Right kidney (tissue), 1 donor: ENCODE data around the gene SINHCAF.
A peak's percentile ranks its signal among the peaks of the same experiment; 100 is the strongest.

ENCODE experiments used
- DNase-seq: peaks from one replicate; pipeline ENCODE4 v3.0.0-alpha.2; 2016

SINHCAF gene

GRCh38 chr12:31342286-31342685 is 16.3 kb upstream of the SINHCAF start:
- peak; percentile 36 for DNase-seq

GRCh38 chr12:31339831-31340622 is 14.1 kb upstream of the SINHCAF start:
- DNase-seq: no peak

- DNase-seq: no peak
These were observed 12.0 kb upstream of the SINHCAF start for GRCh38 chr12:31337952-31338351.

DNA sequence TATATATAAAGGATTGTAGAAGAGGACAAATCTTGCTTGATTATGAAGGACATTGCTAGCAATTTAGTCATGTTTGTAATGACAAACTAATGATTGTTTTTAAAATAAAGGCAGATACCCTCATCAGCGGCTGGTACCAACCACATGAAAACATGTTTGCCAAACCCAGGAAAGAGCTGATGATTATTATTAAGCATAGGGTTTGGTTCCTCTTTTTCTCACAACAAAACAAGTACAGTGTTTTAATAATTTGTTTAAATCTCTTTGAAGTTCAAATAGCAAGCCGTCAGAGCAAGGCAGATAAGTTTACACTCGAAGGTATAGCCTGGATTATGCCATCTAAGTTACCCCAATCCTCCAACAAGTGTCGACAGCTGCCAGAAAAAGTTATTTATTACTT is 5.3 kb upstream of the SINHCAF start:
- no peak for DNase-seq

DNA sequence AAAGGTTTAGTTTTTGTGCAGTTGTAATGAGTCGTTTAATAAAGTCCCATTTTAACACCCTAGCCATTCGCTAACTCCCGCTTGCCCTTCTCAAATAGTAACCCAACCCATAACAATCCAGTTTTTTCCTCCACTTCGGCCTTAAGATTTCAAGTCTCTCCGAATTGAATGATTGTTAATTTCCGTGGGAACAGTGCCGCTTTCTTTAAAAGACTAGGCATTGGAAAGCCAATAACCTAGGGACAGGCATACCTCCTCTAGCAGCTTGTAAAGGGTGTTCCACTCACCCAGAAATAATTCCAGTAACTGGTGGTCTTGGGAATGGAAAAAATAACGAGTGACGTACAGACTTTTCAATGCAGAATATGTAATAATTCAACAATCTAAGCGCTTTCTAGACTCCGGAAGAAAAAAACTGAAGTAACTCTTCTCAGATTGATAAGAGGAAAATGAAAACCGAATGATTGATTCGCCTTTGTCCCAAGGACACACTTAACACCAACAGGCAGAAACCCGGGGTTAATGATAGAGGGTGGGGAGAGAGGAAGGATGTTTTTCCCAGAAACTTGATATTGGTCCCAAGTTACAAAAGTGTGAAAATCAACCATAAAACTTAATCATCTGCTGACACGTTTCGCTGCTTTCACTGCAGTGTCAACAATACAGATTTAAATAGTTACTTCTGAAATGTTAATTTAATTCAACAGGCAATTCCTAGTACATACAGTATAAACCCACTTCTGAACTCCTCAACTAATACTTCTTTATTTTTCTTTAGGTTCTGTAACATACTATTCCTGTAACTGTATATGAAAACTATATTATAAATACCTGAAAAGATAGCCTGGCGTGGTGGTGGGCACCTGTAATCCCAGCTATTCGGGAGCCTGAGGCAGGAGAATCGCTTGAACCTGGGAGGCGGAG is 1.0 kb upstream of the SINHCAF start:
- DNase-seq: peak; percentile 70

GRCh38 chr12:31325524-31325875 is 450 bp downstream of the SINHCAF start:
- DNase-seq: no peak

- peak; percentile 93 for DNase-seq
These were observed 966 bp downstream of the SINHCAF start for GRCh38 chr12:31324845-31325523.

- DNase-seq: peak; percentile 96
These were observed 1.7 kb downstream of the SINHCAF start for GRCh38 chr12:31324116-31324844.

GRCh38 chr12:31323391-31324115 is 2.4 kb downstream of the SINHCAF start:
- peak; percentile 91 for DNase-seq

DNA sequence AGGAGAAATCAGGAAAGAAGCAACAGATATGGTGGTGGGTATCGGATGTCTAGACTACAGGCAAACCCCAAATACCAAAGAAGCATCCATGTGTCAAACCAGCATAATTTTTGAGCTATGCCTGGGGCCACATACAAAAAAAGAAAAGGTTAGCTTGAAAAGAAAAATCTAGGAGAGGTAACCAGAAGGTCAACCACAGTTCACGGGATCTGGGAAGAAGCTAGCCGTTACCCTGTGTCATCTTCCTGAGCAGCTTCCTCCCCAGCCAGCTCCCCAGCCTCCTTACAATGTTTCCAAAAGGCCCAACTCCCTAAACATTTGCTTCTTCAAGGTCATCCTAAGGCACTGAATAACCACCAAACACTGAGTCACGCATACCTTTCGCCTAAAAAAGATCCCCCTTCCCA is 3.1 kb downstream of the SINHCAF start:
- peak; percentile 59 for DNase-seq

GRCh38 chr12:31321897-31322228 is 4.1 kb downstream of the SINHCAF start:
- DNase-seq: no peak

DNA sequence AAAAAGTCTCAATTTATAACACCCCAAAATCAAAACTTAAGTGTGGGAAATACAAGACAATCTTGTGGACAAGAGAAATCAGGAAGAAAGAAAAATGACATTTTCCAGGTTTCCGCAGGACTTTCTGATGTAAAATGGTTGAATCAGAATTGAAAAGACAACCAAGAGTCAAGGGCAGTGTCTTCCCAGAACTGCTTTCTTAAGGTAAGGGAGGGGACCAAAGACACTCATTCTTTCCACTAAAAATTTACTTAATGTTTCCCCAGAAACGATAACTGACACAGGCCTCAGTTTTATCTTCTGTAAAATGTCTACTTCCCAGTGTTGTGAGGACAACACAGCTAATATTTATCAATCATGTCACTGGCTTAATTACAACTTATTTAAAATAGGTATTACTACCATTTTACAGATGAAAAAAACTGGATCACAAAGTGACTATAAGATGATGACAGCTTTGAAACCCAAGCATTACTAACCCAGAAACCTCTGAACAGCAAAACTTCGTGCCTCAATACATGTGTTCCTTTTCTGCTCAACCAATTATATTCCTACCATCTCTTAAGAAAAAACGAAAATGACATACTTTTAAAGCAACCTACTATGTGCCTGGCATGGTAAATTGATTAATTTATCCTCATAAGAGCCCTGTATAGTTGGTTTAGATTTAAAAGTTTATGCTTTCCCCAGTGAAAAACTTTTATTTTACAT is 4.6 kb downstream of the SINHCAF start:
- DNase-seq: no peak

DNA sequence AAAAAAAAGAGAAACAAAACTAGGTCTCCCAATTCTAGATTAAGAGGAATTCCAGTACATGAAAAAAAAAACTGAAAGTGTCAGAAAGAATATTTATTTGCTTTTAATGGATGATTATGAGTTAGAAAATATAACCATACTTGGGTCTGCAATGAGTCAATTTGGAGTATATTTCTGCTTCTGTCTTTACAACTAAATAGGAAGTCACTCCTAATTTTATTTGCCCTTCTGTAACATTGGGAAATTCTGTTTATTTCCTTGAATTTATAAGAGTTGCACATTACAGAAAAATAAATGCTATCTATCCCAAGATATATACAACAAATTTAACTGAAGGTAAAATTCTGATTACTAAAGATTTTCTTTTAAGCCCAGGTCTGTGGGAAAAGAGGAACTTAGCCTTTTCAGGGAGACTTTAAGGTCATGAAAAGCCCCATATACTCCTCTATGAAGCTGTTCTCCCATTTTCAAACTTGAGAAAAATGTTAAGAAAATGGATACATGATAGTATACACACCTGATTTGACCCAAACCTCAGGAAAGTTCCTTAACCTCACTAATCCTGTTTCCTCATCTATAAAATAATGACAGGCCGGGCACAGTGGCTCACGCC is 7.2 kb downstream of the SINHCAF start:
- DNase-seq: no peak

- peak; percentile 55 for DNase-seq
These were observed 8.2 kb downstream of the SINHCAF start for GRCh38 chr12:31317471-31318395.

DNA sequence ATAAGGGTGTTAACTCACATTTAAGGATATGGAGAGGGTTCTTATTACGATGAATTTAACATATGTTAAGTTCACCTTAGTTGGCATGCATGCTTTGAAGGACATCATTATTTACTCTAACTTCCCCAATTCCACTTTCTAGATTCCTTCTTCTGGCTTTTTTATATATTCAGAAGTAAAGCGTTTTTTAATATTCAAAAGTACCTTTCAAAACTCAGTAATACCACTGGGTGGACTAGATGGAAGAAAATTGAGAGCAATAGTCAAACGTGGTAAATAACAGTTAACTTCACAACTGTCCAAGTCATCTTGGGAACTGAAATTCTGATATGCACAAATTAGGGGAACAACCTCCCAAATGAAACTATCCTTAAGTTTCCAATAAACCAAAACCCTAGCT is 9.1 kb downstream of the SINHCAF start:
- DNase-seq: no peak

GRCh38 chr12:31315784-31316465 is 10.0 kb downstream of the SINHCAF start:
- DNase-seq: no peak

DNA sequence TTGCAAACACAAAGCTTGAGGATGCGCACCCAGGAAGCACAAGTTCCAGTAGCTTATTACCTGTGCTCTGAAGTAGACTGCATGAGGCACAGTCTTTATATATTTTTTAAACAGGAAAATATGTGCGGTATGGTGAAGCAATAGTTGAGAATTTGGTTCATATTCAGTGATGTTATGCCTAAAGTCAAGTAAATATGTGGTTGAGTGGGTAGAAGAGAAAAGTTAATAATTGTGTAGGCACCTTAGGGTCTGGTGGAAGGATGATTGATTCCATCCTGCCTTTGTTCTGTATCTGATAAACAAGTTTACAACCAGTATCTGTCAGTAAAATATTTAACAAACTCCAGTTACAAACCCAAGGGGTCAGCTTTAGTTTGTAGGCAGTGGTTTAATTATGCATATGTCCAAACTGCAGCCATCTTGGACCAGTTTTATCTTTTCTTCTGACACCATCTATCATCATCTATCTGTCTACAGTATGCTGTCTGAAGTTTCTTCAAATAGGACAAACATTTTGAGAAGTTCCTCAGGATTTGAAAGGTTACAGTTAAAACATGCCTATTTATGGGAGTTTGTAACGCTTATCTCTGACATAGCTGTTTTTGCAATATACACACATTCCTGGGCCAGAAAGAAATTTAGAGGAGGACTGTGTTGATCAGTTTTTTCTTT is 10.8 kb downstream of the SINHCAF start:
- no peak for DNase-seq

DNA sequence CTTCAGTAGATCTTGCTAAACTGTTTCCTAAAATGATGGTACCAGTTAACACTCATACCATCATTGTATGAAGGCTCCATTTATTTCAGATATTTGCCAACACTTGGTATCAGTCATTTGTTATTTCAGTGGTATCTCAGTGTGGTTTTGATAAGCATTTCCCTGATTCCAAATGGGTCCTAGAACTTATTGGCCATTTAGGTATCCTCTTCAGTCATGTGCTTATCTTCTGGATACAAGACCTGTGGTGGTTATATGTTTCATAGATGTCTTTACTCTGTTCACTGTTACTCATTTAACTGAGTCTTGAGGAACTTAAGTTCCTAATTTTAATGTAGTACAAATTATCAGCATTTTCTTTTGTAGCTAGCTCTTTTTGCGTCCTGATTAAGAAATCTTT is 13.5 kb downstream of the SINHCAF start:
- no peak for DNase-seq
